A204.1 (cell line): ENCODE data around the gene RNF157.
"Not testable (repeated sequence)": the region's sequence is repeated elsewhere in the genome, so short reads cannot be mapped to it uniquely, and the experiment has no call there.

Source experiments
- FAIRE-seq: peaks from 2 replicates; lab custom pipeline; 2012; peaks lifted over from hg19 to GRCh38; lab: Jason Lieb, UNC

The RNF157 gene

DNA sequence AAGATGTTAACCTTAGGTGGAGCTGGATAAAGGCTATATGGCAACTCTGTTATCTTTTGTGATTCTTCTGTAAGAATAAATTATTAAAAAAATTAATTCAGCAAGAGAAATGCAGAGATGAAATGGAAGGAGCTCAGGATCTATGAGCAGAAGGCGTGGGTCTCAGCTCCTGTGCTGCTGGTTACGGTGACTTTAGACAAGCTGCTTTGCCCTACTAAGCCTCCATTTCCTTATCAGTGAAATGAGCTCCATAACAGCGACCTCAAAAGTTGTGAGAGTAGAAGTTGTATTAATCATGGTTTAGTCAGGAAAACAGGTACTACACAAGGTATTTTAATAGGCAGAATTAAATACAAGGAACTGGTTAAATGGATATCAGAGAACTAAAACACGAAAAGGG, 51.0 kb downstream of the RNF157 start:
- no peak for FAIRE-seq

DNA sequence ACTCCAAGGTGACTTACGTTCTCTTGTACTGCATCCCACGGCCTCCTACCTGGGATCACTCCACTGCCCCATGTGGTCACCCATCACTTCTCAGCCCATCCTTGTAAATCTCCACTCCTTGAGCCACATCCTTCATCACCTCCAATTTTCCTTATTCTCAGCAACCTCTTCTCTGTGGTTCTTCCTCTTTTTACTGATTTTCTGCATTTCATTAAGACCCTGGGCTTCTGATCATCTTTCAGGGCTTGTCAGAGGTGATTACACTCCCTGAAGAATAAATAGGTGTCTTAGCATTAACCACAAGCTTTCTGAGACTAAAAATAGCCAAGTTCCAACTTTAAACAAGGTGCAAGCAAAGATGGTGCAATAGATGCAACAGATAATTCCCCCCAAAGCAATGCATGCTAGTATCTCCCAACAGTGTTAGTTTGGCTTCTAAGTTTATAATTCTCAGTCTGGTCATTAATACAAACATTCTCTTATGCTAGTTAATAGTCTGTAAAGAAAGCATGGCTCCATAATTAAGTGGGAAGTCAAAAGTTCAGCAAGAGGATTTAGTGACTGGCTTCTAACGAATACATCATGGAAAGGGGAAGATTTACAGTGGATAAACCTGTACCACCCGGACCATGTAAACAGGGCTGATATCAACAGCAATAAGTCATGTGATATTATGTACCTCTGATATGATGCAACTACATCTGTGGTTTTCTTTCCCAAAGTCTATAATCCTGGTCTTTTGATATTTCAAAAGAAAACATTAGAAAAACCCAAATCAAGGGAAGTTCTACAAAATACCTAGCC, 51.9 kb downstream of the RNF157 start:
- FAIRE-seq, result no peak

DNA sequence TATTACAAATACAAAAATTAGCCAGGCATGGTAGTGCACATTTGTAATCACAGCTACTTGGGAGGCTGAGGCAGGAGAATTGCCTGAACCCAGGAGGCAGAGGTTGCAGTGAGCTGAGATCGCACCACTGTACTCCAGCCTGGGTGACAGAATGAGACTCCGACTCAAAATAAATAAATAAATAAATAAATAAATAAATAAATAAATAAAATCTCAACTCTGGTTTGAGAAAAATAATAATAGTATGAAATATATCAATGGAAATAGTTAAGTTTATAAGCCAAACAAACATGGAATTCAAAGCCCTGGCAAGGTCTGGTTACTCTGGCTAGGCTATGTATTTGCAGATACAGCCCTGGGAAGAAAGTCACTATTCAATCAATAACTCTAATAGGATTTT, 53.5 kb downstream of the RNF157 start:
- FAIRE-seq, result not testable (repeated sequence)

DNA sequence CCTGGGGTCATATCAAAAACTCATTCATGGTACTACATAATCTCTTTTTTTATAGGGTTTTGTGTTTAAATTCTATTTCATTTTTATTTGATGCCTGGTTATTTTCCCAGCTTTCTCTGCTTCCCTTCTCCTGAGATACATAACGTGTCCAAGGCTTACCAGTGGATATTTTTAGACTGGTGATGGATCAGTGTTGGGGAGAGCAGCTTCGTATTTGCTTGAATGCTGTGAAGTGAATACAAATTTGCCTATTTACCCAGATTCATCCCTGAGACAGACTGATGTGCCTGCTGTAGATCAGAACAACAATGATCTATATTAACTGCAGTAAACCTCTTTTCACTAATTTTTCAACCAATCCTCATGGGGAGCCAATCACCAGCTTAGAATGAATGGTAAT, 56.0 kb downstream of the RNF157 start:
- no peak for FAIRE-seq

DNA sequence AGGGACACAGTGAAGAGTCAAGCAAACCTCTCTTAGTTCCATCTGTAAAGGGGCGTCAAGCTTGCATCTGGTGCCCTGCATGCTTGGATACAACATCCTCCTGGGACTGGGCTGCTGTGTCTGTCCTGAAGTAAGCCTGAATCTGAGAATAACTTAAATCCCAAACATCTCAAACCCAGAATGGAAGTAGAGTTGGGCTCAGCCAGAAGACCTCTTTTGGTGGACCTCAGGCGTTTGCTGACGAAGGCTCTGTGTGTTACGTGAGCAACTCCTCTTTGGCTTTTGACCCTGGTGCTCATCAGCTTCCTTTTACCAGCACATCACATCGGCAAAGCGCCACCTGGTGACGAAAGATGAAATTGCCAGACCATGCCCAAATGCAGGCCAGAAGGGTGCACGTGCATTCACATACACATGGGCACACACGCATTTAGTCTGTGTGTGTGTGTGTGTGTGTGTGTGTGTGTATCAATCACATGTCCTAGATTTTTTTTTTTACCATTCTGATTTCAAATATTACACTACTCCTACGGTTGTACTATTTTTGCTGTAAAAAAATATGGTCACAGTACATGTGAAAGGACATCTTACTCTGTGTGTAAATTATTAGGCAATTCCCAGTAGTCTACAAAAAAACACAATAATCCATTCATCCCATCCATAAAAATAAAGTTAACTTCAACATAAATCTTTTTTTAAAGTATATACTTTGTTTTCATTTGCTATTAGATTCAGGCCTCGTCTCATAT, 58.1 kb downstream of the RNF157 start:
- FAIRE-seq, result no peak

DNA sequence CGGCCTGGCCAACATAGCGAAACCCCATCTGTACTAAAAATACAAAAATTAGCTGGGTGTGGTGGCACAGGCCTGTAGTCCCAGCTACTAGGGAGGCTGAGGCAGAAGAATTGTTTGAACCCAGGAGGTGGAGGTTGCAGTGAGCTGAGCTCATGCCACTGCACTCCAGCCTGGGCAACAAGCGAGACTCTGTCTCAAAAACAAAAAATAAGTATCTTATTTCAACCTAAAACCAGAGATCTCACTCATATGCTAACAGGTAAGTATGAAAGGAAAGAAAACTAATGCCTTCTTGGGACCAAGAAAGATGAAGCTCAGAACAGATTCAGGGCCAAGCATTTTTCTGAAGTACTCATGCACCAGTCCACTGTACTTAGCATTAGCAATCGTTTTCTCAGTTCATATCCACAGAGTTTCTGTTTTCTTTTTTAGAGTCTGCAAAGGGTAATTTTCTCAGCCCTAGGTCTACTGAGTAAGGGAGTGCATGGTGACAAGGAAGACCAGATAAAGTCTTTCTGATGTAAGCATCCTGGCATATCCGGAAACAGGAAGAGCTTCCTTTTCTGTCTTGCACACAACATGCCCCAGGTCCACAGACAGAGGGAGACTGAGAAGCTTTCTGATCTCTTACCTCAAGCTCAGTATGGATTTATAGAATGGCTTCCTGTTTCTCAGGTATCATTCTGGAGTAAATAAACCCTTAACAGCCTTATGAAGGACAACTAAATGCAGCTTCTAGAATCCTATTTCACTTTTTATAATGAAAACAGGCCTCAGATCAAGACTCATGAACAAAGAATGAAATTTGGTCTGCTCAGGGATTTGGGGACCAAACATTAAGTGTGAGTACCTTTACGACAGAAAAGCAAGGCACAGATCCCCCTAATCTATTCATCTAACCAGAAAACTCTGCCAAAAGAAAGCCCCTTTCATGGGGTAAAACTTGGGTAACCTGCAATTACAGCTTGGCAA, 60.5 kb downstream of the RNF157 start:
- FAIRE-seq, result no peak

DNA sequence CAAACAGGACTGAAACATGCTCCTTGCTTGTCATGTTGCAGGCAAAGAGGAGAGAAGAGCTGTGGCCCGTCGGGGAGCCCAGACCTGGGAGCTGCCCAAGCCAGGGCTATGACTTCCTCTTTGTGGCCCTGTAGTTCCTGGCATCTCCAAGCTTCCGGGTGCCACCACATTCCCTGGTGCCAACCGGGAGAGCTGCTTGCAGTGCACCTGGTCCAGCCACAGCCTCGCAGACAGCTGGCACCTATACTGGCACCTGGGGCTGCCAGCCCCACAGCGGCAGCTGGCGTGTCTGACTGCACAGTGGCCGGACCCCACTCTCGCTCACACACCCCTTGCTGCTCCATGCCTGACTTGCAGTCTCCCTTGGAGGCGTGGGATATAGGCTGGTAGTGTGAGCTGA, 62.2 kb downstream of the RNF157 start:
- FAIRE-seq, result no peak

DNA sequence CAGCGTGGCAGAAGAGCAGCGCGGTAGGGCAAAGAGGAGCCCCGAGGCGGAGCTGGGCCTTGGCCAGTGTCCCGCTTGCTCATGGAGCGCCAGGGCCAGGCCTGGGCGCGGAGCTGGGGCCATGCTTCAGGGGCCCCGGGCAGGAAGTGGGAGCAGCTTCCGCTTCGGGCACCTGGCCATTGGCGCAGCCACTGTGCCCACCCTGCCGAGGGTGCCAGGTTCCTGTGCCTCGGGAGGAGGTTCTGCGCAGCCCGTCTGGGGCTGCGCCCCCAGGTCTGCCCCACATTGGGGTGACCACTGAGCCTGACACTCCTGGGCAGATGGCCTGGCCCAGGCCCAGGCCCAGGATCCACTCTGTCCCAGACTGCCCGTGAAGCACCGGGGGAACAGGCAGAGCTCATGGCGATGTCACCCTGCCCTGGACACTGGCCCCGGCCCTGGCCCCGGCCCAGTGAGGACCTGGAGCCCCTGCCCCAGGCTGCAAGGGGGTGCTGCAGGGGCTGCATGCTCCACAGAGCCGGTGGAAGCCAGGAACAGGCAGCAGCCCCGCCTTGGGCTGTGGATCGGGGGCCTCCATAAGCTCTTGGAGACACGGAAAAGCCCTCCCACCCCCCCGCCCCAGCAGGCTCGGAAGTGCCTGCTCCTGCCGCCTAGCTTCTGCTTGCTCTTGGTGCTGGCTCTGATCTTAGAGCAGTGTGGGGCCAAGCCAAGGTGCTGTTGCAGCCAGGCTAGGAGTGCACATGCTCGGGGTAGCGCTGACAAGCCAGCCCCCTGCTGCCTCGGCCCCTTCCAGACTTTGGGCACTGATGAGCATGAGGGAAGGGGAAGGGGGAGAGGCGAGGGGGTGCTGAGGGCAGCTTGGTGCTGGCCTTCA, 63.4 kb downstream of the RNF157 start:
- no peak for FAIRE-seq

DNA sequence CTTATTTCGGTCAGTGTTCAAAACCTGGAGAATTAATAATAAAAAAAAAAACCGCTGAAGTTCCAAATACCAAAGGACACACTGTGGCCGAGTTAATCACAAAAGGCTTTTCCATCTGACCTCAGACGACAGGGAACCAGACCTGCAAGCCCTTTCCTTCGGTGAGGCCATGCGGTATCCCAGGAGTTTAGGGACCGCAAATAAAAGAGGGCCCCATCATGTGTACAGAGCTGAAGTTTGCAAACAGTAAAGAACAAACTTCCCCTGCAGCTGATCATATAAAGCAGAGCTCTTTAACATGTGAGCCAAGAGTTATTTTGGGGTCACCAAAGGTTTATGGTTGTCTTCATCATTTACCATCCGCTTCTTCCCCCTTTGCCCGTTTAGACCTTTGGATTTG, 66.3 kb downstream of the RNF157 start:
- FAIRE-seq, result no peak

DNA sequence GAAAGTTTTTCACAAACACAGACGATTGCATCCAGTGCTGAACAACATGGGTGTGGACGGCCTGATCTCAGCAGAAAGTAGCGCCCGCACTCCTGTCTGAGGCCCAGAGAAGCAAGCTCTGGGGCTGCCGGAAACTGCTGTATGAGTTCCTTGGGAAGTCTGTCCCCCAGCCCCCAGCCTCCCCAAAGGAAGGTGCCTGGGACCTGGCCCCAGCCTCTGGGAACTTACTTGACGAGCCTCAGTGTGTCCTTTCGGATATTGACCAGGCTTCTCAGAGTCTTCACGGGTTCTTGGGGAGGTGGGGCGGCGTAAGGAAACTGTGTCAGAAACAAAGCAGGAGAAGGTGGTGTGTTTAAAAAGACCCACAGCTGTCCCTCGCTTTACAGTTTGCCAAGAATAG, 66.8 kb downstream of the RNF157 start:
- no peak for FAIRE-seq

DNA sequence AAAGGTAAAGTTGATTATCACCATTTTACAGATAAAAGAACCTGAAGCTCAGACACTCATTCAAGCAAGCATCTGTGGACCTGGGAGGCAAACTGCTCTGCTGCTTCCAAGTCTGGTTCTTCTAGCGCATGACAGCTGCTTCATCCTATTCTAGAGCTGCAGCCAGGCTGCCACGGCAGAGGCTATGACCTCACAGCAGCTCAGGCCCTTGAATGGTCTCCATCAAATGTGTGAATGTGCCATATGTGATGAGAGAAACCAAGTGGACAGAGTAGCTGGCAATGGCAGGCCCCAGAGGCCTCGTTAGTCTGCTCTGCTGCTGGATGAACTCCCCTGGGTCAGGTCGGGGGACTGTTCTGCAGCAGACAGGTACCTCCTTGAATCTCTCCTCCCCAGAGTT, 68.6 kb downstream of the RNF157 start:
- FAIRE-seq, result no peak

DNA sequence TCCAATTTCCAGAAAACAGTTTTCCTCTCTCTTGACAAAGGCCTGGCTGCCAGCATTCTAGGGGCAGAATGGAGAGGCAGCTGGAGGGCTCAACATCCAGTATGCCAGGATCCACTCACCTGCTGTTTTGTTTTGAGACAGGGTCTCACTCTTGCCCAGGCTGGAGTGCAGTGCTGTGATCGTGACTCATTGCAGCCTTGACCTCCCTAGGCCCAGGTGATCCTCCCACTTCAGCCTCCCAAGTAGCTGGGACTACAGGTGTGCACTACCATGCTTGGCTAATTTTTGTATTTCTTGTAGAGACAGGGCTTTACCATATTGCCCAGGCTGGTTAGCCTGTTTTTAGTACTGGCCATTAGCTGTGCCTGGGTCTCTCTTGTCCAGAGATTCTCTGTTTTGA, 70.2 kb downstream of the RNF157 start:
- no peak for FAIRE-seq

DNA sequence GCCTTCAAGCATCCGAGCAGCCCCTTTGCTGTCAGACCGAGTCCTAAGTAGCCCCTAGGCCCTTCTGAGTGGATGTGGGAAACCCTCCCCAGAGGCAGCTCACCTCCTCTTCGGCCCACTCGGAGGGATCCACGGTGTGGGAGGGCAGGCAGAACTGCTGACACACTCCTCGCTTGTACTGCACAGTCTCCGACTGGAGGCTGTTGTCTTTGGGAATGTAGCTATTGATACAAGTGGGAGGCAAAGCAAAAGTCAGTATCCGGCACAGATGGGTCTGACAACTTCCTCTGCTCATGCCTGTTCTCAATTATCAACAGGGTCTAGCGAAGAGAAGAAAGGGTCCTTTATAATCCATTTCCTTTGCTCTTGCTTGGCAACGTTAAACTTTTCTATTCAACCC, 73.4 kb downstream of the RNF157 start:
- no peak for FAIRE-seq

DNA sequence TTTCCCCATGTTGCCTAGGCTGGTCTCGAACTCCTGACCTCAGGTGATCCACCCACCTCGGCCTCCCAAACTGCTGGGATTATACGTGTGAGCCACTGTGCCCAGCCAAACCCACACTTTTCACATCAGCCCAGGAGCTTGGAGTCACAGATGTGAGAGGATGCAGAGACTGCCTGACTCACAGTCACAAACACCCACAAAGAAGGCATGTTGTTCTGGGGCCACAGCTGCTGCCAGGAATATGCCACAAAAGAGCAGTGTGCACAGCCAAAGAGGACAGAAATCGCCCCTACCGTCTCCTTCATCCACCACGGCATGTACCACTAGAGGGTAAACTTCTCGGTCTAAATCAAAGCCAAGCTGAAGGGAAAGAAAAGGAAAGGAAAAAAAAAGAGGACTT, 74.1 kb downstream of the RNF157 start:
- FAIRE-seq, result no peak

DNA sequence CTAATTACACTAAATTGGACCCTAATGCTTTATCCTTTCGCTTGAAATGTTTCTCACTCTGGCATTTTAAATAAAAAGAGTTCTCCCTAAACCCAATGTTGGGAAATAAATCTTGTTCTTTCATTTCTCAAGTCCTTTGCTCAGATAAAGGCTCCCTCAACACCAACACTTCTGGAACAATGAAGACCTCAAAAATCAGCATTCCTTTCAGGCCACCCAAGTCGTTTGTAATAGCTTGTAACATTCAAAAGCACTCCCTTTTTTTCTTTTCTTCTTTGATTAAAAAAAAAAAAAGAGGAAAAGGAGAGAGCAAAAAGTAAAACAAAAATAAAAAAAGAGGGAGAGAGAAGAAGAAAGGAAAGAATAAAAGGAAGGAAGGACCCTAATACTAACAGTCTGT, 76.0 kb downstream of the RNF157 start:
- FAIRE-seq, result no peak

DNA sequence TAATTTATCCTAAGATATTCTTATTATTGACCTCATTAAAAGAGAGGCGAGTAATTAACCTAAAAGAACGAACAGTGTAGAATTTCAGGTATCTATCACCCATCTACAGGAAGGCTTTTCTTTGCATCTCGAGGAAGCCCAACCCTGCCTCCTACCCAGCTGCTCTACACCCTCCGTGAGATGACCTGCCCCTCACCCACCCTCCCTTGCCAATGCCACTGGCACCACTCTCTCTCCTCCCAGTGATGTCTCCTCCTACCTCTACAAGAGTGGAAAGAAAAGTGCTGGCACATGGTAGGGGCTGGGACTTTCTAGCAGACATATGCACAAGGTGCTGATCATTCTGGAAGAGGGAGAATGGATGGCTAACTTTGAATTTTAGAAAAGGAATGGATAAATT, 76.4 kb downstream of the RNF157 start:
- no peak for FAIRE-seq

DNA sequence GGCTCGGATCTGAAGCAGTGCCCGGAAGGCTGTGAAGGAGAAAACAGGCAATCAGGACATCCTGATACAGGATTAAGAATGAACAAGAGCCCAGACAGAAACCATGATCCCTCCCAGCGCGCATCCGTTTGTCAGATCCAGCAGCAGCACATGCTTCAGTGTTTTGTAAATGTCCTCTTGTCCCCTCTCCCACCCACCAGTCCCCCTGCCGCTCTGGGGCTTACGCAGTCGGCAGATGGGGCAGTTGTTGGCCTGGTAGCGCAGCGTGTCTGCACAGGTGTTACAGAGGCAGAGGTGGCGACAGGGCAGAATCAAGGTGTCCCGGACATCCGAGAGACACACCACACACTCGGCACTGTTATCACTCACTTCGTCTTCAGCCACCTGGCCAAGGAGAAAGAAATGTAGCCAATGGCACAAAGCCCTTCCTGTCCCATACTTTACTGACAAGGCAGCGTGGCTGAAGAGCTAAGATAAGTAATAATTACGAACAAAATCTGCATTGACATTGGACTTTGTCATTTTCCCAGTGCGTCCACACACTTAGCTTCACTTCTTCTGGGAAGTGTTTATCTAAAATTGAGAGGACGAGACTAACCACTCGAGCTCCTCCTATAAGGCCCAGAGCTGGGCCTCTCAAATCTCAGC, 78.5 kb downstream of the RNF157 start:
- no peak for FAIRE-seq

DNA sequence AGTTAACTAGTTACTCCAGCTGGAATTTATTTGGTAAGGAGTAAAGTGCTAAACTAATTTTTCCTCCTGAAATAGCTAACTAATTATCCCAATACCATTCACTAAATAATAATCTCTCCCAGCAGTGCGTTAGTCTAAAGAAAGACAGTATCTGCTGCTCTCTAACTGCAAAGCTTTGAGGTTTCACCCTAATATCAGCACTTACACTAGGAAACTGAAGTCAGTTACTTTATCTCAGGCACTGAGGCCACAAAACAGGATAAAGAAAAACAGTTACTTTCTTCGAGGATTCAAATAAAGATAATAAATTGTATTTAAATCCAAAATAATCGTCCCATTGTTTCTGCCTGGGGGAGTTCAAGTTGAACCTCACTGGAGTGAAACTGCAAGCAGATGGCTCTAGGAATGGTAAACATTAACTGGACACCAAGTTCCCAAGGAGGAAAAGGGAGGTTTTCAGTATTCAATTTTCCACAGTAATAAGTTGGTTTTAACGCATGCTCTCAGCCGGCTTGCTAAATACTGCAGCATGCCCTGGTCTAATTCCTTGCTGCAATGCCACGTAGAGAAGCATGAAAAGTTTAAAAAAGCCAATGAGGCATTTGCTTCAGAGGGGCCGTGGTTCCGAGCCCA, 79.3 kb downstream of the RNF157 start:
- no peak for FAIRE-seq

DNA sequence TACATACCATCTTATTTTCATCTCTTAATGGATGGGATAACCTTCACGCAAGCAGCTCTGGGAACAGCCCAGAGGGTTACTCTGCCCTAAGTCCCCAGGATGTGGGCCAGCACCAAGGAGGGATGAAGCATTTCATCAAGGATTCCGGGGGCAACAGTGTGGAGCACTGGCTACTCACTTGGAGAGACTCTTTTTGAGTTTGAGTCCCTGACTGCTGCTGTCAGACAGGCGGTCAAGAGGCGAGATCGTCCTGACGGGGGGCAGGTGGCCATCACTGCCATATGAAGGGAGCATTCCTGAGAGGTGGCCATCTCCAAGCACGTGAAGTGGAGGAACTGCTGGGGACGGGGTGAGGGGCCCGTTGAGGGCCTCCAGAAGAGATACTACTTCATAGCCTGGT, 81.1 kb downstream of the RNF157 start:
- FAIRE-seq, result no peak

DNA sequence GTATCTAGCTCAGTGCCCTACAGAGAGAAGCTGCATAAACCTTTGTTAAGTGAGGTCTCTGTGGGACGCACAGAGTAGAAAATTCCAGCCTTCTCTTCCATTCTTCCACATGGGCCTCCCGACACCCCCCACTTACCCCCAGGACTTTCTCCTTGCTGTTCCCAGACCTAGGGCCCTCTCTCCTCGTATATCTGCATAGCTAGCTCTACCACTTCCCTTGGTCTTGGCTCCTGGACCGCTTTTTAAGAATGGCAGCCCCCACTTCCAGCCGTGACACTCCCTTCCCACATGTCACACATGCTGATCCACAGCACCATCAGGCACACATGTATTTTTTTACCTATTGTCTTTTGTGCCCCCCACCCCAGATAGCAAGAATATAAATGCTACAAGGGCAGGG, 82.5 kb downstream of the RNF157 start:
- FAIRE-seq, result no peak

DNA sequence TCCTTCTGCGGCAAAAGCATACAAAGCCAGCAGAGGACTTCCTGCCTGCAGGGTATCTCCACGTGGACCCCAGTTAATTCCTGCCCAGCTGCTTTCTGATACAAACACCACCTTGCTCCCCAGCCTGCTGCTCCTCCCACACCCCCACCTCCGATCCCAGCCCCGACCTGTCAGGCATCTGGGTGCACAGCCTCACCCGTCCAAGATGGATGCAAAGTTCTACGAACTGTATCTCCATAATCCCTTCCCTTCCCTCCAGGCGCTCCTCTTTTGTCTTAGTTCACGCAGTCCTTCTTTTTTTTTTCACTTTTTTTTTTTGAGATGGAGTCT, 83.7 kb downstream of the RNF157 start:
- no peak for FAIRE-seq
